Body of pancreas (tissue), 4 donors: ENCODE results near the gene CACNA1E.

Experiments
- POLR2A ChIP-seq, 3 donors: fragments of 450-650 bp; IDR thresholded peaks; one replicate each; pipeline ENCODE4 v1.6.1; 2016; ENCODE audit warnings: antibody characterized with exemption in 3 of 3, mild to moderate bottlenecking in 2 of 3
- TF ChIP-seq, protein P1 (sequence below), 7 experiments: fragments of 450-650 bp in 4 of 7; fragments of 200-600 bp in 3 of 7; sonication (generic) in 3 of 7; IDR thresholded peaks; one replicate each; pipeline ENCODE4 v1.5.1; 2016 to 2019; ENCODE audit warnings: antibody characterized with exemption in 7 of 7

DNA sequence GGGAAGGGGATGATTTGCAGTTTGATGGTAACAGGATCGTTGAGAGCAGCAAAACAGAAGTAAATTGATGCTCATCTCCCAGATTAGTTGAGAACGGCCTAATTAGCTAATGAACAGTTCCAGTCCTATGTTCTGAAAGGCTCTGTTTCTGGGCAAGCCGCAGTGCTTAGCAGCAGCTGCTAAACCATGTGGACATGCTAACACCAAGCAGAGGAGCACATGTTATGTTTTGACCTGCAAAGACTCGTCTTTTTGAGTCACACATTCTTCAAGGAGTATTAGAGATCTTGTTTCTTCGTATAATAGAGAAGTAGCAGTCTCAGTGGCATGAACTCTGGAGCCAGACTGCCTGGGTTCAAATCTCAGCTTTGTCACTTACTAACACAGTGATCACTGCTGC is 58.1 kb downstream of the CACNA1E start:
- TF ChIP-seq, protein P1, sequence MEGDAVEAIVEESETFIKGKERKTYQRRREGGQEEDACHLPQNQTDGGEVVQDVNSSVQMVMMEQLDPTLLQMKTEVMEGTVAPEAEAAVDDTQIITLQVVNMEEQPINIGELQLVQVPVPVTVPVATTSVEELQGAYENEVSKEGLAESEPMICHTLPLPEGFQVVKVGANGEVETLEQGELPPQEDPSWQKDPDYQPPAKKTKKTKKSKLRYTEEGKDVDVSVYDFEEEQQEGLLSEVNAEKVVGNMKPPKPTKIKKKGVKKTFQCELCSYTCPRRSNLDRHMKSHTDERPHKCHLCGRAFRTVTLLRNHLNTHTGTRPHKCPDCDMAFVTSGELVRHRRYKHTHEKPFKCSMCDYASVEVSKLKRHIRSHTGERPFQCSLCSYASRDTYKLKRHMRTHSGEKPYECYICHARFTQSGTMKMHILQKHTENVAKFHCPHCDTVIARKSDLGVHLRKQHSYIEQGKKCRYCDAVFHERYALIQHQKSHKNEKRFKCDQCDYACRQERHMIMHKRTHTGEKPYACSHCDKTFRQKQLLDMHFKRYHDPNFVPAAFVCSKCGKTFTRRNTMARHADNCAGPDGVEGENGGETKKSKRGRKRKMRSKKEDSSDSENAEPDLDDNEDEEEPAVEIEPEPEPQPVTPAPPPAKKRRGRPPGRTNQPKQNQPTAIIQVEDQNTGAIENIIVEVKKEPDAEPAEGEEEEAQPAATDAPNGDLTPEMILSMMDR (IDR thresholded peaks at IDR 0.05) = no peak
- TF ChIP-seq POLR2A (IDR thresholded peaks at IDR 0.05) = no peak
